GM18511 (cell line): ENCODE measurements around the gene PADI4.
A peak's percentile ranks its signal among the peaks of the same experiment; 100 is the strongest.

Experiments used
- ATAC-seq: cut with Tn5 transposase; IDR thresholded peaks from one replicate; pipeline ENCODE4 v1.9.1; 2021; ENCODE audit warnings: mild to moderate bottlenecking, moderate library complexity; ENCODE audit not compliant: unreplicated experiment

PADI4 gene

DNA sequence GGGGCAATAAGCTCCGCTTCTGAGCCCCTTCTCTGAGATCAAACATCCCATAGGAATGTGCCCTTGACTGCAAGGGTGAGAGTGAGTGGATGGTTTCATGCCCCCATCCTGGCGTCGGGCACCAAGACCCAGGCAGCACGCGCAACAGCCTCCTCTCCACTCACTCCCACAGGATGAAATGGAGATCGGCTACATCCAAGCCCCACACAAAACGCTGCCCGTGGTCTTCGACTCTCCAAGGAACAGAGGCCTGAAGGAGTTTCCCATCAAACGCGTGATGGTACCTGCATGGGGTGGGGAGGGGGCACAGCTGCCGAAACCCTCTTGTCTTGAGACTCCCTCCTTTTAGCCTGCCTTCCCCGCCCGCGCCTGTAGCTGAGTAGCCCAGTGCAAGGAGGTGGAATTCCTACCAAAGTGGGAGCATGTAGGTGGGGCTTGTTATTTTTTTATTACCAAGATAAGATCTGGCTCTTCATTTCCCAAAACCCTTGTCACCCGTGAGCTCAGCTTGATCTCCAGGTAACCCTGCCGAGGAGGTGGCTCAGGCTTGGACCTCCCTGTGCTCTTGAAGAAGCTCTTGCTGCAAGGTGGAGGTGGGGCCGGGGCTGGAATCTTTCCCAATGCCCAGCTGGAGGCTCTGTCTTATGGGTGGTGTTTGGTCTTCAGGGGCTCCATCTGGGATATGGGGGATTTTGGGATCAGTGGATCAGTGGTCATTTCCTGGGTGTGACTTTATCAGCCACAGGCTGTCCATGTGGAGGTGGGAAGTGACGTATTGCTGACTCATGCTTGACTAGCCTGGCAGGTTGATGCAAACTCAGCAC is 40.0 kb downstream of the PADI4 start:
- no peak for ATAC-seq

DNA sequence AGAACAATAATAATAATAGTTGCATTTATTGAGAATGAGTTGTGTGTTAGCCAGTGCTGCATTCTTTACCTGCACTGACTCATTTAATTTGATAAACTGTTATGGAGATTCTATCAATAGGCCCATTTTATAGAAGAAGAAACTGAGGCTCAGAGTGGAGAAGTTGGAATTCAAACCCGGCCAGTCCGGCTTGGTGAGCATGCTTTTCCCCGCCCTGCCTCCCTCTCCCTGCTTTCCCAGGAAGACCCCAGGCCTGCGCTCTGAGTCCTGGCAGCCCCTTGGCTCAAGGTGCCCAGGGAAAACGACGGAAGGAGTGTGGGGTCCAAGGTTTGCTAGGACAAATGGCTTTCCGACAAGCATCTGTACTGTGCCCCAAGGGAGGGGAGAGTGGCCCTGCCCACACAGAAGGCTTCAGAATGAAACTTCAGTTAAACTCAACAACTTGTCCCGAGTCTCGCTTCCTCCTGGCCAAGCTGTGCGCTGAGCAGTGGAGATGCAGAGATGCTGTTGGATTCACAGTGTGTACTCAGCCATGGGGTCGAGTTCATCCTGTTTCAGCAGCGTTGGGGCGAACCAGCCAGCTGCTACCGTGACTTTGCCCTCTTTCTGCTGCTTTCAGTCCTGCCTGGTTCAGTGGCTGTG is 40.7 kb downstream of the PADI4 start:
- peak; percentile 82 for ATAC-seq

- no peak for ATAC-seq
Measured at GRCh38 chr1:17350083-17350482, 42.1 kb downstream of the PADI4 start.

- ATAC-seq = no peak
Measured at GRCh38 chr1:17350928-17351446, 43.0 kb downstream of the PADI4 start.

- no peak for ATAC-seq
Measured at GRCh38 chr1:17351598-17352324, 43.8 kb downstream of the PADI4 start.

DNA sequence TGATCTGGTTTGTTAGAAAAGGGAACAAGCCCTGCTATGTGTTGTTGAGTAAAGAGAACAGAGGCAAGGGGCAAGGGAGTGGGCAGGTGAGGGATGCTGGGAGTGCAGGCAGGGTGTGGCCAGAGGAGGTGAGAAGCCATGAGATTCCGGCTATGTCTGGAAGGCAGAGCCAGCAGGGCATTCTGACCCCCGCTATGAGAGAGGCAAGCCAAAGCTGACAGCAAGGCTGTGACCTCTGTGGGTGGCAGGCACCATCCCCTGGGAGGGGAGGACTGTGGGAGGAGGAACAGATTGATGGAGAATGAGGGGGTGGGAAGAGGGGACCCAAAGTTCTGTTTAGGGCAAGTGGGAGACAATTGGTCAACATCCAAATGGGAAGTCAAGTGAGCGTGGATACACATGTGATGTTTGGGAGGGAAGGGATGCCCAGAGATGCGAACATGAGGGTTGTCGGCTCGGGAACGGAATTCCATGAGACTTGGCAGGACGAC is 44.5 kb downstream of the PADI4 start:
- ATAC-seq = no peak

DNA sequence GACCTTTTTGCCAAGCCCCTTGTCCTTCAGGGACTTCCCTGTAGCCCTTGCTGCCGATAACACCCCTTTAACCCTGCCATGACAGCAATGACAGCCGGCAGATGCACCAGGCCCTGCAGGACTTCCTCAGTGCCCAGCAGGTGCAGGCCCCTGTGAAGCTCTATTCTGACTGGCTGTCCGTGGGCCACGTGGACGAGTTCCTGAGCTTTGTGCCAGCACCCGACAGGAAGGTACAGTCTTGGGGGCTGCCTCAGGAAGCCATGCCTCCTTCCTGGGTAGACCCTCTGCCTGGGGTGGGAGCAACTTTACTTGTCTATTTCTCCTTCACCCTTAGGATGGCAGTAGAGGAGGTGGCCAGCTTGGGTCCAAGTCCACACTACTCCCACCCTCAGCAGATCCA is 47.9 kb downstream of the PADI4 start:
- ATAC-seq = no peak

GRCh38 chr1:17356387-17357026 is 48.5 kb downstream of the PADI4 start:
- ATAC-seq = no peak

DNA sequence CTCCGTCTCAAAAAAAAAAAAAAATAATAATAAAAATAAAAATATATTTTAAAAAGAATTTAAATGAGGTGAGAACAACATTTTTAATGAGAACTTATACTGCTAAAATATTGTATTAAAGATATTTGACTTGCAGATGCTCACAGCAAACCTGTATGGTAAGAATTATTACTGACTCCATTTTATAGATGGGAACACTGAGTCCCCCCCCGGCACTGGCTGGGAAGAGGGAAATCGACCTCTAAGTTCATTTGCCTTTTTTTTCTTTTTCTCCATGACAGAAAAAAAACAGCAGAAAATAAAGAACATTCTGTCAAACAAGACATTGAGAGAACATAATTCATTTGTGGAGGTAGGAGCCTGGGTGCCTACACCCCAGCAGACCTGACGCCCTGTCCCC is 50.6 kb downstream of the PADI4 start:
- ATAC-seq = no peak

- no peak for ATAC-seq
Measured at GRCh38 chr1:17359031-17359430, 51.0 kb downstream of the PADI4 start.

- no peak for ATAC-seq
Measured at GRCh38 chr1:17359808-17360207, 51.8 kb downstream of the PADI4 start.

DNA sequence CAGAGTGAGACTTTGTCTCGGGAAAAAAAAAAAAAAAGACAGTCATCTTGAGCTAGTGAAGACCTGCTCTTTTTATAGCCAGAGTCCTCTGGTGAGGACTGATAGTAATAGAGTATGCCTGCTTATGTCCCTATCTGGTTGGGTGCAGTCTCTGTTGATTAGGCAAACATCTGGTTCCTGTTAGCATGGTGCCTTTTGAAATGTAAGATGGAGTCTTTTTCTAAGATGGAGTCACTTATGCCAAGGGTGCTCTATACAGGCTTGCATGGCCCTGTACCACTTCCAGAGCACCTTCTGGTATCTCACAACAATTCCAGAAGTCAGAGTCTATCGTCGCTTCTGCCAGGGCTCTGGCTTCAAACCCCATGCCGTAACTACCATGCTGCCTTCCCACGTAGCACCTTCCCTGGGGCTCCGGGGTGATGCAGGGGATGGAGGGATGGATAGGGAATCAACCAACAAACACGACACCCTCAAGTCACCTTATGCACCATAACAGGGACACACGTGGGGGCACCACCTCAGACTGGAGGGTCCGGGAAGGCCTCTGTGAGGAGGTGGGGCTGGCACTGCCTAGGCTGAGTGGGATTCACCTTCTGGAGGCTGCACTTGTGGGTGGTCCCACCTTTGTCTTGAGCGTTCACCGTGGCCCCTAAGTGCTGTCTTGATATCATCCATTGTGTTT is 52.4 kb downstream of the PADI4 start:
- ATAC-seq = no peak

DNA sequence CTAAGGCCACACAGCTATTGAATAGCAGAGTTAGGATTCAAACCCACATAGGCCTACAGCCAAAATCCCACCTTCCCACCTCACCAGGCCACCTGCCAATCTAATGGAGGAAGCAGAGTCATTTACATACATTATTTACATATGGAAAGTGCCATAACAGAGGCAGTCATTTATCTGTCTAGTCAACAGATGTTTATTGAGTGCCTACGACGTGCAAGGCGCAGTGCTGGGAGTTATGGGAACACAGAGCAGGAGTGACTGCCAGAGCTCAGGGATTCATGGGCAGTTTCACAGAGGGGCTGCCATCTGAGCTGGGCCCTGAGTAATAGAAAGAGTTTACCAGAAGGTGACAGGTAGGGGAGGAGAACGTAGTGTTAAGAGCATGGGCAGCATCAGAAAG is 53.7 kb downstream of the PADI4 start:
- no peak for ATAC-seq

DNA sequence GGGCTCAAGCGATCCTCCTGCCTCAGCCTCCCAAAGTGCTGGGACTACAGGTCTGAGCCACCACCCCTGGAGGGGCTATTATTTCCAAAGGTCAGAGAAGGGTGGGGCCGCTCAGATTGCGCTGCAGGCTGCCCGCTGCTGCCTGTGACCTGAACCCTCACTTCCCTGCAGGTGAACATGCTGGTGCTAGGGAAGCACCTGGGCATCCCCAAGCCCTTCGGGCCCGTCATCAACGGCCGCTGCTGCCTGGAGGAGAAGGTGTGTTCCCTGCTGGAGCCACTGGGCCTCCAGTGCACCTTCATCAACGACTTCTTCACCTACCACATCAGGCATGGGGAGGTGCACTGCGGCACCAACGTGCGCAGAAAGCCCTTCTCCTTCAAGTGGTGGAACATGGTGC is 55.4 kb downstream of the PADI4 start:
- ATAC-seq = no peak

DNA sequence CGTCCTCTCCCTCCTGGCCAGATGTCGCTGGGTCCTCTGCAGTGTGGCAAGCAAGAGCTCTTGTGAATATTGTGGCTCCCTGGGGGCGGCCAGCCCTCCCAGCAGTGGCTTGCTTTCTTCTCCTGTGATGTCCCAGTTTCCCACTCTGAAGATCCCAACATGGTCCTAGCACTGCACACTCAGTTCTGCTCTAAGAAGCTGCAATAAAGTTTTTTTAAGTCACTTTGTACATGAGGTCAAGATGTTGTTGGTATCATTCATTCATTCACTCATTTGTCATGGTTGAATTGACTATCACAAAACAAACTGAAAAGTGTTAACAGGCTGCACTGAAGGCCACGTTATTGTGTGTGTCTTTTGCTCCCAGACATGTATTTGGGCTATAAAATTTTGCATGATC is 55.8 kb downstream of the PADI4 start:
- no peak for ATAC-seq

DNA sequence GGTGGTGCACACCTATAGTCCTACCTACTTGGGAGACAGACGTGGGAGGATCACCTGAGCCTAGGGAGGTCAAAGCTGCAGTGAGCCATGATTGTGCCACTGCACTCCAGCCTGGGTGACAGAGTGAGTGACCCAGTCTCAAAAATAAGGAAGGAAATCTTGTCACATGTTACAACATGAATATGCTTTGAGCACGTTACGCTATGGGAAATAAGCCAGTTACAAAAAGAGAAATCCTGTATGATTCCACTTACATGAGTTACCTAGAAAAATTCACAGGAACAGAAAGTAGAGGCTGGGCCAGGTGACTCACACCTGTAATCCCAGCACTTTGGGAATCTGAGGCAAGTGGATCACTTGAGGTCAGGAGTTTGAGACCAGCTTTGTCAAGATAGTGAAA is 57.3 kb downstream of the PADI4 start:
- ATAC-seq = no peak

DNA sequence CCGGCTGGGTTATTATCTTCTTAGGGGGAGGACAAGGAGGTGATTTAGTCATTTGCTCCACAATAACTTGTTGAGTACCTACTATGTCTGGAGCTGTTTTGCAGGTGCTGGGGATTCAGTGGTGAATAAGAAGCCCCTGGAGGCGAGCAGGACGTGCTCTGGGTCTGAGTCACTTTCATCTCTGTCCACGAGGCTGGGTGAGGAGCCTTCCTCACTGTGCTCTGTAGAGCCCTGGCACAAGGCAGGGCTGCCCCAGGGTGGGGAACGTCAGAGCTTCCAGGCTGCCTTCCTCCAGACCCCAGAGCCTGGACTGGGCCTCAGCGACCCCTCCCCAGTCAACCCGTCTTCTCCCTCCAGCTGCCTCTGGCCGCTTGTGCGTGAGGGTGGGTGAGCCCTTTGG is 61.5 kb downstream of the PADI4 start:
- ATAC-seq = no peak

- ATAC-seq = no peak
Measured at GRCh38 chr1:17370618-17371017, 62.6 kb downstream of the PADI4 start.

GRCh38 chr1:17371896-17372295 is 63.9 kb downstream of the PADI4 start, which contains the start of gene PADI6:
TSS of gene PADI6 (plus strand) at chr1:17372196. CDS start at chr1:17372246, 50 bp downstream.
- no peak for ATAC-seq

- ATAC-seq = no peak
Measured at GRCh38 chr1:17372955-17373354, 65.0 kb downstream of the PADI4 start.
